Cortex of kidney (tissue), 1 donor: ENCODE data around the gene NCAM2.

Source experiments
- DNase-seq: peaks from one replicate; lab custom pipeline; 2025; lab: John Stamatoyannopoulos, UW

NCAM2 gene

DNA sequence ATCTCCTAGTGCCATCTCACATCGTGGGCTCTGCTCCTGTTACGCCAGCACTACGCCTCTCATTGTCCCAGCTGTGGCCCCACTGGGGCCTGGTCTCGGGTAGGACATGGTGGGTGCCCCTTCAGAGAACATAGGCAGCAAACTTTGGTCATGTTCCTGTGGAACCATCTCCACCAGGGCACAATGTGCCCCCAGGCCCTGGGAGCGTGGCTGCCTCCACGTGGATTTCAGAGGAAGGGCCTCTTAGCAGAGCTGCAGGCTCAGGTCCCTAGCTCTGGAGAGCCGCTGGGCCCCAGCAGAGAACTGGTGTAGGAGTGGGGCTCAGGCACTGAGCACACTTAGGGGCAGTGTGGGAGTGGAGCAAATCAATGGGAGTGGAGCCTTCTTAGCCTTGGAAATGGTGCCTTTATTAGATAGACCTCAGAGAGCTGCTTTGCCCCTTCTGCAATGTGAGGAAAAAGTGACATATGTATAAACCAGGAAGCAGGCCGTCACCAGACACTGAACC lies 460.0 kb downstream of the NCAM2 start:
- no peak for DNase-seq

- no peak for DNase-seq
These were observed 462.8 kb downstream of the NCAM2 start for GRCh38 chr21:21460979-21461378.

- no peak for DNase-seq
These were observed 465.2 kb downstream of the NCAM2 start for GRCh38 chr21:21463456-21463855.

DNA sequence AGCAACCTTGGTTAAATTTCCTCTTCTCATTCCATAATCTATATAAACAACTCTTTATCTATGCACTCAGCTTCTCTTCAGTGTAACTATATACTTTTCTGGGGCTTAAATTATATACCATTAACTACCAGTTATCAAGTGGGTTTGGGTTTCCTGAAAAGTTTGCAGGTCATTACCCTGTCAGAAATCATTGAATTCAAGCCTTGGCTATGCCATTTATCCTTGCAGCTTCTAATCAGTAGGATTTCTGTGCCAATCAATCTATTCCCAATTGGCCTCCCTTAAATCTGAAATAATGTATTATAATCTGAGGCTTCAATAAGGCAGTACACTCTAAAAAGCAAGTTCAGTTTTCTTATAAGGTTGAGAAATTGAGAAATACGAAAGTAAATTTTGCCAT lies 466.5 kb downstream of the NCAM2 start:
- no peak for DNase-seq

DNA sequence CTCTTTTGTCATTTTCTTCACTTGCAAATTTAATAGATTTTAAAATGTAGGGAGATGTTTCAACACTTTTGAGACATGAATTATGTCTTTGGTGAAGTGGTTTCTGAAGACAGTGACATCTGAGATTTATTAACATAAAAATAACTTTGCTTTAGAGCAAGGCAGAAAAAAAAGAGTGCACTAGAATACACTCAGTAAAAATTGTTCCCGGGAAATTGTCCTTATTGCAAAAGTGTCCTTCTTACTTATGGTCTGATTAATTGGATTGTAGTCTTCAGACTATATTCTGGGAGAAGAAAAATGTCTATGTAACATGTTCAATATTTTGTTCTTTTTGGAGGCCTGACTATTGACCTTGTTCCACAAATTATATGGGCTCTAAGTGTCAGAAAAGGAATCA lies 468.5 kb downstream of the NCAM2 start:
- no peak for DNase-seq

DNA sequence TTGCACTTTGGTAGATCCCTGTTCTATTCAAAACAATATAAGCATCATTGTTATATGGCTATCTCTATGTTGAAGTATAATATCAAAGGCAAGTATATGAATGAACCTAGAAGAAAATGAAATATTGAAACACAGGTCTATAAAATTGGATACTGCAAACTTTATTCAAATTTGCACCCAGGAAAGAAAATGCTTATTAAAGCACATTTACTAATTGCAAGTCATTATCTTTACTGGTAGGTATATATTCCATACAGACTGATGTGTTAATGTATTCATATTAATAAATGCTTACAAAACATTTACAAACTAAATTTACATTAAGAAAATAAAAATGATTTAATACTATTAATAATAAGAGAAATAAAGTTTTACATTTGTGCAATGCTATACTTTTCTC lies 469.8 kb downstream of the NCAM2 start:
- no peak for DNase-seq

- DNase-seq, result no peak
These were observed 483.0 kb downstream of the NCAM2 start for GRCh38 chr21:21481239-21481638.

GRCh38 chr21:21508859-21509258 lies 510.6 kb downstream of the NCAM2 start:
- DNase-seq, result no peak

GRCh38 chr21:21530680-21531079 lies 532.5 kb downstream of the NCAM2 start:
- DNase-seq, result no peak

- no peak for DNase-seq
These were observed 549.3 kb downstream of the NCAM2 start for GRCh38 chr21:21547368-21547953.

DNA sequence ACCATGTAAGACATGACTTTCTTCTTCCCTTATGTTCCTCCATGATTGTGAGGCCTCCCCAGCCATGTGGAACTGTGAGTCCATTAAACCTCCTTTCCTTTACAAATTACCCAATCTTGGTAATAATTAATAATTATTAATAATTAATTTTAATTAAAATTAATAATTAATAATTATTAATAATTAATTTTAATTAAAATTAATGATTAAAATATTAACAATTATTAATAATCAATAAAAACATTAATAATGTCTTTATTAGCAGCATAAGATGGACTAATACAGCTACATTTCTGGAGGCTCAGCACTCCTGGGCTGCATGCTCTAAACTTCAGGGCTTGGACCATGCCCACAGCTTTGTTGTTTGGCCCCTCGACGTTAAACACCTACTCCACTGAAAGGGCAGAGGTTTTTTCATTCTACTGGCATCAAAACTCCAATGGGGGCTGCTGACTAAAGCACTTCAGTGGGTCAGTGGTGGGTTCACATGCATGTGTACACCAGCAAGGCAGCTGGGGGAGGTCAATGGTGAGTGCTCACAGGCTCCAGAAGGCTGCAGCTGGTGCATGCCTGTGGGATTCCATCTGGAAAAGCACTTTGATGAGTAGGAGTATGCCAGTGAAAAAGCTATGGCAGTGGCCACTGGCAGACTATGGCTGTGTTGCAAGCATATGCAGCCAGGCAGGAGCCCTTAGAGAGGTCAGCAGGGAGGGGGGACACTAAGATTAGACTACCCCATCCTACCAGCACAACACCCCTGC lies 561.3 kb downstream of the NCAM2 start:
- DNase-seq, result no peak
